GM18502 (cell line): ENCODE results near the gene MCF2L.
"Not testable (repeated sequence)": the region's sequence is repeated elsewhere in the genome, so short reads cannot be mapped to it uniquely, and the experiment has no call there.

ENCODE experiments used
- ATAC-seq: cut with Tn5 transposase; IDR thresholded peaks from one replicate; pipeline ENCODE4 v1.9.1; 2021; ENCODE audit warnings: mild to moderate bottlenecking; ENCODE audit not compliant: unreplicated experiment, poor library complexity

The MCF2L gene

GRCh38 chr13:113105921-113106452, 137.0 kb downstream of the MCF2L start:
- ATAC-seq, result no peak

- ATAC-seq, result no peak
Measured at GRCh38 chr13:113106711-113107351, 137.8 kb downstream of the MCF2L start.

GRCh38 chr13:113108521-113108920, 139.5 kb downstream of the MCF2L start:
- not testable (repeated sequence) for ATAC-seq

GRCh38 chr13:113109151-113110047, 140.4 kb downstream of the MCF2L start:
- no peak for ATAC-seq

GRCh38 chr13:113110048-113110851, 141.2 kb downstream of the MCF2L start:
- ATAC-seq, result no peak

- no peak for ATAC-seq
Measured at GRCh38 chr13:113110852-113111315, 141.9 kb downstream of the MCF2L start.

GRCh38 chr13:113111821-113112220, 142.8 kb downstream of the MCF2L start:
- not testable (repeated sequence) for ATAC-seq

- ATAC-seq, result not testable (repeated sequence)
Measured at GRCh38 chr13:113112475-113112874, 143.5 kb downstream of the MCF2L start.

GRCh38 chr13:113112893-113113845, 144.2 kb downstream of the MCF2L start:
- ATAC-seq, result no peak

- no peak for ATAC-seq
Measured at GRCh38 chr13:113113846-113114271, 144.8 kb downstream of the MCF2L start.

GRCh38 chr13:113114511-113115362, 145.7 kb downstream of the MCF2L start:
- no peak for ATAC-seq

- ATAC-seq, result no peak
Measured at GRCh38 chr13:113115363-113116205, 146.6 kb downstream of the MCF2L start.

GRCh38 chr13:113116206-113116800, 147.3 kb downstream of the MCF2L start:
- no peak for ATAC-seq

- ATAC-seq, result no peak
Measured at GRCh38 chr13:113116871-113117271, 147.9 kb downstream of the MCF2L start.

GRCh38 chr13:113117335-113117872, 148.4 kb downstream of the MCF2L start:
- ATAC-seq, result no peak

GRCh38 chr13:113117911-113118260, 148.9 kb downstream of the MCF2L start:
- no peak for ATAC-seq
